NCI-H1694 (cell line): ENCODE measurements around the gene PARP11.
A peak's percentile ranks its signal among the peaks of the same experiment; 100 is the strongest.

Experiments used
- DNase-seq: peaks from one replicate; lab custom pipeline; 2025; lab: John Stamatoyannopoulos, UW

PARP11 gene

DNA sequence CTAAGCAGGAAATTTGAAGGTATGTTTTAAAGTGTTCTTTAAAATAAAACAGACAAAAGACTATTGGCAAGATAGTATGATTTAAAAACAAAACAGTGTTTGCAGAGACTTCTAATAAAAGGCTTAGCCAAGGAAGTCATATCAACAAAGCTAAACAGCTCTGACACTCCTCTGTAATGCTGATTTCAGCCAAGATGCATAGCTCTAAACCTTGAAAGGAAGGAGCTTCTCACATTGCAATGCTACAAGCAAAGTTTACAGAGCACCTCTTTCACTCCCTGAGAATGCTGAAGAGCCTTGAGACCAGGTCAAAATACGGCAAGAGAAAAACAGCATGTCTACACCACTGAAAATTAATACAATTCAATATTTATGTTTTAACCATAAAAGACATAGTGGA lies 51.8 kb downstream of the PARP11 start:
- no peak for DNase-seq

DNA sequence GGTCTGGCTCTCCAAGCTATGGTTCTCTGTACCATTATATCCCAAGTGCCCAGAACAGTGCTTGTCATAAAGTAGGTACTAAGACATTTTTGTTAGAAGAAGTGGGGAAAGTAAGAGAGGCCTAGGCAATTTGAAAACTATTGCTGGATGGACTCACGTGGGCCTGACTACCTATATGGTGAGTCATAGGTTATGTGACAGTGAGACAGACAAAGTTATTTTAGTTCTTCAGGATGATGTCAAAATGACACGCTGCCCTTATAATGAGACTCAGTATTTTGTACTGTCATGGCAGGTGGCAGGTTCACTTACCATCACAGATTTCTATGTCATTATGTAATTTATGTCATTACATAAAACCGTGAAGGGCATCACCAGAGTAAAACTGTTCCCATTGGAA lies 53.1 kb downstream of the PARP11 start:
- no peak for DNase-seq

DNA sequence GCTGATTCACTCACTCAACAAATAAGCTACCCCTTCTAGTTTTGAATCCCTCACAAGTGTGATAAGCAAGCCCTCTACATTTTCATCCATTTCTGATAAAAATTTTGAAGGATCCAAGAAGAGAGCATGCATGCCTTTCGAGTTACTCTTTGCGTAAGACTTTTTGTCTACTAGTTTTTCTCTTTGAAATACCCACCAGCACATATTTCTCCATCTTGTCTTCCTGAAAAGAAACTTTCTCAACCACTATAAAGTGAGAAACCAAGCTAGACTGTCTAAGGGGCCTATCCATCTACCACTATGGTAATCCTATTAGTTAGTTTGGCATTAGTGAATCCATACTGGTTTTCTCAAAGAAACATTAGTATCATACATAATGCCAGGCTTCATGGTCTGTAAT lies 56.9 kb downstream of the PARP11 start:
- DNase-seq: no peak

DNA sequence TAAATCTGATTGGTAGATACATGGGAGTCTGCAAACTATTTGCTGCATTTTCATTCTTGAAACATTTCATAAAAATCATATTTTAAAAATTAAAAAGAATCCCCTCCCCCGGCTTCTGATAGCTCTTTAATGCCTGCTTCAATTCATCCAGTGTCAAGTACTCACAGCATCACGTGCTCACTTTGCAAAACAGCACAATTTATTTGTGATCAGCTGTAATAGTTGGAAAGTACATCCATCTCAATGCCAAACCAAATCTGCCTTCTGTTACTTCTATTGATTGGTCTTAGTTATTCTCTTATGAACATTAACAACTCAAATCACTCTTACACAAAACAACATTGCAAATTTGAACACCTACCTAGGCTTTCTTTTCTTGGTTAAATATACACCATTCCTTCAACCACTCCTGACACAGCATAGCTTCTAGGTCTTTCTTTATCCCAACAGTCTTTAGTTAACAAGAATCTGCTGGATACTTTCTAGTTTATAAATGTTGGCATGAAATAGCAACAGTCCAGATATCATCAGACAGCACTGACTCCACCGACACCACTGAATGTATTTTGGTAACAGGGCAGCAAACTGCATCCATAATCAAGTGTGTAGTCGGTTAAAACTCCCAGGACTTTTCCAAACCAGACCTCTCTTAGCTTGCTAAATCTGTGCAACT lies 58.0 kb downstream of the PARP11 start:
- DNase-seq: no peak

DNA sequence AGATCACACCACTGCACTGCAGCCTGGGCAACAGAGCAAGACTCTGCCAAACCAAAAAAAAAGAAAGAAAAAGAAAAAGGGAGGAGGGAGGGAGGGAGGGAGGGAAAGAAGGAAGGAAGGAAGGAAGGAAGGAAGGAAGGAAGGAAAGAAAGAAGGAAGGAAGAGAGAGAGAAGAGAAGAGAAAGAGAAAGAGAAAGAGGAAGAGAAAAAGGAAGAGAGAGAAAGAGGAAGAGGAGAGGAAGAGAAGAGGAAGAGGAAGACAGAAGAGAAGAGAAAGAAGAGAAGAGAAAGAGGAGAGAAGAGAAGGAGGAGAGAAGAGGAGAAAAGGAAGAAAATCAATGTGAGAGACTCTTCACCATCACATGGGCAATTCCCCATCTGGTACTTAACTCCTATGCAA lies 62.7 kb downstream of the PARP11 start:
- no peak for DNase-seq

DNA sequence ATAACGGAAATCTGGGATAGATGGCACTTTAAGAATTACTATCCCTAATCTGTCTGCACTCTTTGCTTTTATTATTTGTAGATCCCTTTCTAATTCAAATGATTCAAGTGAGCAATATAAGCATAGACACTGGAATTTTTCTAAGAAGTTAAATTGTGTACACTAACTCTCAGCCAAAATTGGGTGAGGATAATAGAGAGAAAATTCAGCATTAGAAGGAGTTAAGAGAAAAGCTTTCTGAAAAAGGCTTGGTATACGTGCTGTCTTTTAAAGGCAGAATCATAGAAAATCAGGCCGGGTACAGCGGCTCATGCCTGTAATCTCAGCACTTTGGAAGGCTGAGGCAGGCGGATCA lies 63.2 kb downstream of the PARP11 start:
- no peak for DNase-seq

DNA sequence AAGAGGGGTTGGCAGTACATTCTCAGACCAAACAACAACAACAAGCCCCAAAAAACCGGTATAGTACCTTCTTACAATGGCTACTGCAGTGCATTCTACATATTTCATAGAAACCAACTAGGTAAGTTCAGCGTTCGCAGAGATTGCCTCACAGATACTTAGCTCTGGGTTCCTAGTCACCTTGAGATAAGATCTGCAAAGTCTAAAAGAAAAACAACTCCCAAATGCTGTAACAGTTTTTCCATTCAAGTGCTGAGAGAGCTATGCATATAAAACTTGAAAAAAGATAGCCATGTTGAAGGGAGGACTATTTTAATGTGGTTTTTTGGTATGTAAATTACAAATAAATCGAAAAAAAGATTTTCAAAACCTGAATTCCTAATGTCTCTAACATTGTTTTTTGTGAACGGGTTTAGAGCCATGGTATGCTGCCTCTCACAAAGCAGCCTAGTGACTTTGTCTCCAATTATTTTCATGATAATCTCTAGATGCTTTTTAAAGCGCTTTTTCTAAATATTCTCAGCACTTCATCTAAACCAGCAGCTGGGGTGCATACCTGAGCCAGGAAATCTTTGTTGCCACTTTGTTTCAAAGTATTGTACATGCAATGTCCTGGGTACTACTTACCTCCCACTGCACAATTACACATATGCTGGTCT lies 63.7 kb downstream of the PARP11 start:
- DNase-seq: no peak

DNA sequence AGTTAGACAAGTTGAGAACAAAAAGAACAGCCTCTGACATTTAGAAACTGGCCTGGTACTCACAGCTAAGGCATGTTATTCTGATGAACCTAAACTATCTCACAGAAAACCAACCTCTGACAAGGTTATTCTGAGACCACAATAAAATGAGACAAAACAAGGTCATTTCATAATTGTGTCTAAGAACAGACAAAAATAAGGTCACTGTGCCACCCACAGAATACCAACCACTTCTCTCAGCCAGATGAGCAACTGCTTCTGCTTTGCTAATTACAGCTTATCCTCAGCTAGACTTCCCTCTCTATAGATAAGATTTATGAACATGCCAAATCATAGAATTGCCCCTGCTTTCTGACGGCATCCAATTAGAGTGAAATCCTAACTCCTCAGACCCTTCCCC lies 68.1 kb downstream of the PARP11 start:
- no peak for DNase-seq

DNA sequence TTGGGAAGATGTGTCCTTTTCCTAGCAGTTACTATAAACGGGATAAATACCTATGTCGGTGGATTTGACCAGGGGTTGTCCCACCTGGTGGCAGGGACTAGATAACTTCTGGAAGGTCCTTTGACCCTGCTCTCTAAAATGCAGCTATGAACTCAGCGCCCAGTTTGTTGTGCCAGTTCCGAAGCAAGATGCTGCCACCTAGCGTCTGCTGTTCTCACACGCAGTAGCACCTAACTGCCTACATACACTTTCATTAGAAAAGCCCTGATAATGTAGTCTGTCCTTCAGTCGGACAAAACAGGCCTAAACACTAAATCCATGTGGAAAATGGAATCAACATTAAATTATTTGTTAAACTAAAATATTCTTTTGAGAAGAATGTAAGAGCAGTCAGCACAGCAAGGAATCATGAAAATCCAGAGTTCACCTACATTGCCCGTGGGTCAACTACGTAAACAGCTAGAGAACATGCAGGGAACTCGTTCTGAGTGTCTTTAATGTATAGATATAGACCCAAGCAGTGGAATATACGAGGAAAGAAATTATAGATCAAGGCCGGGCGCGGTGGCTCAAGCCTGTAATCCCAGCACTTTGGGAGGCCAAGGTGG lies 69.2 kb downstream of the PARP11 start:
- peak; percentile 80 for DNase-seq

DNA sequence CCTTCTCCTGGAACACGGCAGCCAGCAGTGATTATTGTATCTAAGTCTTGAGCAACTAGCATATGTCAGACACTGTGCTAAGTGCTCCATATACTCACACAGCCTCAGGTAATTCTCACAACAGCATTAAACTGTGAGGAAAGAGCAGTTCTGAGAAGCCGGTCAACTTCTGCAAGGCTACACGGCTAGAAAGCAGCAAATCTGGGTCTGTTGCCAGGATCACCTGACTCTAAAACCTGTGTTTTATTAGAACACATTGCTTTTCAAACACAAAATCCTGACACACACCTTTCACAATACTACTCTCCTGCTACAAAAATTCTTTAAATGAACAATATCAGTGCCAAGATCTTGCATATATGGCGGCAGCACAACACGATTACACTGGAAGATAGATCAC lies 70.5 kb downstream of the PARP11 start:
- no peak for DNase-seq

DNA sequence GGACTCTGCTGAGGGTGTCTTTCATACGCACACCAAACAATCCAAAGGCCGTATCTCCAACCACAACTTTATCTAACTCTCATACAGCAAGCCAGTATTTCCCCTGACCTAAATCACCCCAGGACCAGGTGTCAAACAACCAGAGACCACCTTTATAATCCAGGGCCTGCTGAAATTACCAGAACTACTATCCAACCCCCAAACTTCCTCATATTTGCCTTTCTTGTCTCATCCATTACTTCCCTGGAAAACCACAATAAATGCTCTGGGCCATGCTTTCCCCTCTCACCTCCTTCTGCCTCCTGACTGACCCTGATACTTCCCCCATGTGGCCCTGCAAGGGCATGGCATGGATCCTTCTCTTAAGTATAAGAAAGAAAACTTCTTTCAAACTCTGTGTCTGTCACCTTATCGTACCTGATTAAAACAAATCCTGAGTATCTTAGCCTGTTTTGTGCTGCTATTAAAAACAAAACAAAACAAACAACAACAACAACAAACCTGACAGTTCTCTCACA lies 75.6 kb downstream of the PARP11 start:
- DNase-seq: no peak

DNA sequence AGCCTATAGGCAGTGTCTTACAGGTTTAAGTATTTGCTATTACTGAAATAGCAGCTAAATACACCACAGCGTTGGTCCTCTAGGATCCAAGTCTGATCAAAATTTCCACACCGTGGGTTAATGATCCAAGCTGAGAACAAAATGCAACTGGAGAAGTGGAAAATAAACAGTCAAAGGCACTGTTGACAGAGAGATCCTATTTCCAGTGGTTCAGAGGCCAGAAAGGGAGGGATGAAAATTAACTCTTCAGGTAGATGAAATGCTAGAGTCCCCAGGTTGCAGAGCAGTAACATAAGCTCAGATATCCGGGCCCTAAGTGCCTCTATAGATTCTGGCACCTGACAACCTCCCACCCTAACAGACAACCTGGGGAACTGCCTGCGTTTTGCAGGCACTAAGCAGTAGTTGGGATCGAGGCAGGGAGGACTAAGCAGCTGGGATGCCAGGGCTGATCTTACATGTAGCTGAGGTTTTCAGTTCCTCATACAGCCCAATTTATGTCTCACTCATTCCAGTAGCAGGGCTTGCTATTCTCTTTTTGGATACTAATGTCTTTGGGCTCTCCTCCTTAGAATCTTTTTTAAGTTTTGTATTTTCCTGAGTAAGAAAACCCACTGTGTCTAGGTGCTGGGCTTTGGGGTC lies 77.6 kb downstream of the PARP11 start:
- no peak for DNase-seq

DNA sequence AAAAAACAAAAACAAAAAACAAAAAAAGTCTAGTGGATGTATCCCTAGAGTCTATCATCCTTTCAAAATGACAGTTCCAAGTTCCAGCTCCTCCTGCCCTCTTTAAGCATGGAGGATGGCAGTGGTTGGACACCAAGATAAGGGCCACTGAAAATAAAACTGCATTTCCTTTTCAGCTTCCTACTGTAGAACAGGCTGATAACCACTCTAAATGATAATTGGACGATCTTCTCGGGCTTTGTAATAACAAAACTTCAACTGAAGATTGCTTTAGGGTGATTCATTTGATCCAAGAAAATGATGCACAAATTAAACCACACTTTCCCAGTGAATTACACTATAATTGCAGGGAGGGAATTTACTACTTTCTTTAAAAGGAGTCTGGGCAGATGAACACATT lies 78.1 kb downstream of the PARP11 start:
- DNase-seq: no peak

DNA sequence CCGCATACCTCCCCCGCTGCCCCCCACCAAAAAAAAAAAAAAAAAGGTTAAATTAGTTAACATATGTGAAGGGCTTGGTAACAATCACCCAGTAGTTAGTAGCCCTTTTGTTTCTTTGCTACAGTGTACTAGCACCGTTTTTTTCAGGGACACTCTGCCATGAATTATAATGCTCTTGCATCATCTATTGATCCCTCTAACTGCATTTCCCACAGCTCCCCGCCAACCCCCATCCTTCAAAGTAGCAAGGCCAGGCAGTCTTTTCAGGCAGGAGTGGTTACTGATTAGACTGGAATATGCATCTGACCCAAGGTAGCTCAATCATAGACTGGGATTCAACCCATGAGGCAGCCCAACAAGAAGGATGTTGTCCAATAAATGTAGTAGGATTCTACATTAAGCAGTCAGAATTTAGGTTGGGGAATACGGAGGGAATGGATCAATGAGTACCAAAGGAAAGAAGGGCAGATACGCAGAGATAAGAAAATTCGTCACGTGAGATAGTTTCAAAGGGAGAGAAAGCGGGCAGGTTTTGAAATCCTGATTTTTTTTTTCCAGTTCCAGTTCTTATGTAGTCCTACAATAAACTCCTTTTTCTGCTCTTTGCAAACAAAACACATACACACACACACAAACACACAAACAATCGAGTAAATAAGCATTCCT lies 80.4 kb downstream of the PARP11 start:
- no peak for DNase-seq

DNA sequence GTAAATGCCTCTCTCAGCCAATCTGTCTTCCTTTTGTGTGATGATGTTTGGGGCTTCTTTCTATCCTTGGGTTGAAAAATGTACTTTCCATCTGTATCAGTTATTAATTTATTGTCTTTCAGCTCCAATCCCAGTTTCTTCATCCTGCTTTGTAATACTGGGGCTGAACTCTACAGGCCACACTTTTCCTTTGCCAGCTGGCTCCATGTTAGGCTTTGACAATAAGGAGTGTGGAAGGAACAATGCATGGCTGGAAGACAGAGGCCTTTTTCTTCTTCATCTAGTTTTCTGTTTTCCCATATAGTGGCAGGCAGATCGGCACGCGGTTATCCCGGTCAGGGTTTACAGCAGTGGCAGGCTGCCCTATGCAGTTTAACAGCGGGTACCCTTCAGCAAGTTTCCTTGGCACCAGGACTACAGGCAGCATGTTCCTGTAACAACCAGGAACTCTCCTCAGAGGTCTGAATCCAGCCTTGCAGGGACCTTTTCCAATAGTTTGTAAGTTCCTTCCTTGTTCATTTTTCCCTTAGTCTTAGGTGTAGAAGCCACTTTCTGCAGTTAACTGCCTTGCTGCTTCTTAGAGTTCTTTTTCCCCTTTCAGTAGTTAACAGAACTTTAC lies 81.8 kb downstream of the PARP11 start:
- no peak for DNase-seq

DNA sequence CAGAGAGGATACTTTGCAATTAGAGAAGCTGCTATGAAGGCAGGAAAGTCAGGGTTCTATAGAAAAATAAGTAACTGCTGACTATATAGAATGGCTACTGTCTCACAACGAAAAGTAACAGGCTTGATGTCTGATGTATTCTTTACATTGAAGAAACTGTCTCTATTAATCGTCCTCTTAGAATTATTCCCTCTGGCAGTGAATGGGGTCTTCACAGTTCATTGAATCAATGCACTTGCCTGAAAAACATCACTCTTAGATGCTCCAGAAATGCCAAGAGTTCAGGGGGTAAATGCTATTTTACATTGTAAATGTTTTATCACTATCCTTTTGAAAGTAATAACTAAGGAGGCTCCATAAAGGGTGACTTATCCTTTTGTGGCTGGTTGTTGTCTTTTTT lies 82.6 kb downstream of the PARP11 start:
- no peak for DNase-seq

DNA sequence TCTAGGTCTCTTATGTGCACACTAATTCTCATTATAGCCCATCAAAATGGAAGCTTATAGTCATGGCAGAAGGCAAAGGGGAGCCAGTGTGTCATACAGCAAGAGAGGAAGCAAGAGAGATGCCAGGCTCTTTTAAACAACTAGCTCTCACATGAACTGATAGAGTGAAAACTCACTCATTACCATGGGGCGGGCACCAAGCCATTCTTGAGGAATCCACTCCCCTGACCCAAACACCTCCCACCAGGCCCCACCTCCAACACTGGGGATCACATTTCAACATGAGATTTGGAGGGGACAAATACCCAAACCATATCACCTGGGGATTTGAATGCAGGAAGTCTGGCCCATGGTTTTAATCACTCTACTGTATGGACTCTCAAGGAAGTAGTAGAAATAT lies 83.4 kb downstream of the PARP11 start:
- no peak for DNase-seq

DNA sequence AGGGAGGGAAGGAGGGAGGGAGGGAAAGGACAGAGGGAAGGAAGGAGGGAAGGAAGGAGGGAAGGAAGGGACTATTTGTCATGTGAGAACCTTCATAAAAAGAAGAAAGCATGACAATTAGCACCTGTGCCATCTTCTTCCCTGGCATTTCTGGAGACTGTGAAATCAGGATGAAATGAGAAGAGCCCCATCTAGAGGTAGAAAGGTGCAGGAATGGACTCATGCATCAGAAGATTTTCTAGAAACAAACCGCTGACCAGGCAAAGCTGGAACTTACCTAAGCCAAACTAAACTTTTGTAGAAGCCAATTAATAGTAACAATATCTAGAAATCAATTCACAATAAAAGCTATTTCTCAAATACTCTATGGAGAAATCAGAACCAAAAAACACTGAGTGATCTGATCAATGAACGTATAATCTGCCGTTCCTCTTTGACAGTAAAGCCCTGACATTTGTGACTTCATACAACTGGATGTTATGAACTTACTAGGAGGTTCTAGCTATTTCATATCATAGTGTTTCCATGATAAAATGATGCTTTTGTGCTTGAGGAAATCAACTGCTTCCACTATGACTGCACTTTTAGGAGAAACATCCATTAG lies 95.9 kb downstream of the PARP11 start:
- peak; percentile 70 for DNase-seq

DNA sequence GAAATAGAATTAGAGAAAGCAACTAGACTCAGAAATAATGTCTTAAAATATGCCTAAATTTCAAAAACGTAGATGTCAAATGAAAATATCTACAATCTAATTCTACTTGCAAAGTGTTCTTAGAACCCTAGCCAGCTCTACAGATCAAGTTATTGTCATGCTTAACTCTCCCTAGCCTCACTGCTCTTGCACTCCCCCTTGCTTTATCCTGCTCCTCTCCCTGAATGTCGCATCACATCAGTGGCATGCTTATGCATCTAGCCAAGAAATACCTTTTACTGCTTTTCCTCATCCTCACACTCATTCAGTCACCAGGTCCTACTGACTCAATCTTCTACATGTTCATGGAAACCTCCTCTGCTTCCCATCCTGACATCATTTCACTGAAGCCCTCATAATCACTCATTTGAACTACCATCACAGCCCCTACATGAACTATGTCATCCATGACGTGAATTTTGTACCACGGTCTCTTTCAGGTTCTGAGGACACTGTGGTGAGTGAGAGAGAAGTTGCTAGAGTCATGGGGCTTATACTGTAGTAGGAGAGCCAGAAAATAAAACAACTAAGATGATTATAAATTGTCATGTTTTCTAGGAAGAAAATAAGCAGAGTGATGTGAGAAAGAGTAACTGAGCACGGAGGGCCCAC lies 97.7 kb downstream of the PARP11 start:
- DNase-seq: no peak

DNA sequence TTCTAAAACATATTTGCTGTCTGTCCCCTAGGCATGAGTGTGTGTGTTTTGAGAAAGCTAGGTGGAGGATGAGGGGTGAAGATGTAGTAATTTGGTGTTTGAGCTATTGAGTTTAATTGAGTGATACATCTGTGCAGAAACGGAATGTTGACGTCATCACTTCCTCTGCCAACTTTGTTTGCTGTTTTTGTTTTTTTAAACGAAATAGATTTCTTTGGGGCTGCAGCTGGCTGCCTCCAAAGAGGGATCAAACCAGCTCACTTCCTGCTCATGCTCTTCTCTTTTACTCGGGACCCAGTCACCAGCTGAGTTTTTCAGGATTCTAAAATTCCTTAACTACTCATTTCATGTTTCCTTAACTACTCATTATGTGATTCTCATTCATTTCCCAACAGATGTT lies 100.8 kb downstream of the PARP11 start:
- peak; percentile 35 for DNase-seq

DNA sequence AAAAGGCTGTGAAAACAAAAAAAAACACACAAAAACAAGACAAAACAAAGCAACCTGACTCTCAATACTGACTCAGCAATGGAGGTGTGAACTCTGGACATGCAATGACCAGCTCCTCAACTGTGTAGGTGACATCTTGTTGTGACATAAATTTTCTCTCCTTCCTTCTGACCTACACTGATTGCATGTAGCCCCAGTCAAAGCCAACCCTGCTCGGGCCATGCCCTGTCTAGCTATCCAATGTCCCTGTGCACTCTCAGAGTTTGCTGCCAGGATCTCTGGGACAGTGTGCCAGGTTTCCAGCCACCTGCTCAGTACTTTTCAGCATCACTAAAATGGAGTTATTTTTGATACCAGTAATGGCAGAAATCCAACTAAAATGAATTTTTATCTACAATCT lies 101.3 kb downstream of the PARP11 start:
- peak; percentile 28 for DNase-seq
